HG02938 (cell line): ENCODE results near the gene ACTR2.
"Not testable (repeated sequence)": the region's sequence is repeated elsewhere in the genome, so short reads cannot be mapped to it uniquely, and the experiment has no call there.

Source experiments
- ATAC-seq: cut with Tn5 transposase; IDR thresholded peaks from one replicate; pipeline ENCODE4 v1.9.1; 2021; ENCODE audit warnings: mild to moderate bottlenecking, moderate library complexity; ENCODE audit not compliant: unreplicated experiment

The ACTR2 gene

GRCh38 chr2:65309699-65310098 is 82.1 kb downstream of the ACTR2 start:
- no peak for ATAC-seq

DNA sequence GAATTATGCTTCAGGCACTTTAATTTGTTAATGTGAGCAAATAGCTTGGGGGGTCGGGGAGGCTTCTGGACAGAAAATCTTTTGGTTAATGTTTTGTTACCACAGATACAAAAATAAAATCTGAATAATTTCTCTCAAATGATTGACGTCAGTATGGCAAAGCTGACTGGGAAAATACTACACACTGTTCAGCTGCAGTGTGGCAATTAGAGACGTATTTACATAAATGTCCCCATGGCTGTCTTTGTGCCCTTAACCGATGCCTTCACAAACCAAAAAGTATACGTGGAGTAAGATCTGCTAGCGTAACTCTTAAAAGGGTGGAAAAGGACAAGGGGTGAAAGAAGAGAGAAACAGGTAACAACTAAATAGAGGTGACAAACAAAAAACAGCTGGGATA is 83.4 kb downstream of the ACTR2 start:
- no peak for ATAC-seq

DNA sequence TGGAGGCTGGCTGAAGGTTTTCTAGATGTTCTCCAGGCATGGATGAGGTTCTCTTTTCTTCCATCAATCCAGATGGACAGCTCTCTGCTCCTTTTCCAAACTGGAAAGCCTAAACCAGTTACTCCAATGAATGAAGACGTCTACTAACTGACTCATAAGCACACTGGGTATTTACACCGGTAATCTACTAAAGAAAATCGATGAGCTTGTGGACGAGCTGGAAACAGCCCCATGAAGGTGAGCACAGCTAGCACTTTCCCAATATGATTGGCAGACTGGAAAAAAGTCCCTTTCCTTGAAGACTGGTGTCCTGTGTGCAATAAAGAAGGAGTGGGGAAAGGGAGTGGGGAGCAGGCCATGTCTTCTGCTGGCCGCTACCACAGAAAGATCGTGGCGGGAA is 84.0 kb downstream of the ACTR2 start:
- ATAC-seq = no peak

DNA sequence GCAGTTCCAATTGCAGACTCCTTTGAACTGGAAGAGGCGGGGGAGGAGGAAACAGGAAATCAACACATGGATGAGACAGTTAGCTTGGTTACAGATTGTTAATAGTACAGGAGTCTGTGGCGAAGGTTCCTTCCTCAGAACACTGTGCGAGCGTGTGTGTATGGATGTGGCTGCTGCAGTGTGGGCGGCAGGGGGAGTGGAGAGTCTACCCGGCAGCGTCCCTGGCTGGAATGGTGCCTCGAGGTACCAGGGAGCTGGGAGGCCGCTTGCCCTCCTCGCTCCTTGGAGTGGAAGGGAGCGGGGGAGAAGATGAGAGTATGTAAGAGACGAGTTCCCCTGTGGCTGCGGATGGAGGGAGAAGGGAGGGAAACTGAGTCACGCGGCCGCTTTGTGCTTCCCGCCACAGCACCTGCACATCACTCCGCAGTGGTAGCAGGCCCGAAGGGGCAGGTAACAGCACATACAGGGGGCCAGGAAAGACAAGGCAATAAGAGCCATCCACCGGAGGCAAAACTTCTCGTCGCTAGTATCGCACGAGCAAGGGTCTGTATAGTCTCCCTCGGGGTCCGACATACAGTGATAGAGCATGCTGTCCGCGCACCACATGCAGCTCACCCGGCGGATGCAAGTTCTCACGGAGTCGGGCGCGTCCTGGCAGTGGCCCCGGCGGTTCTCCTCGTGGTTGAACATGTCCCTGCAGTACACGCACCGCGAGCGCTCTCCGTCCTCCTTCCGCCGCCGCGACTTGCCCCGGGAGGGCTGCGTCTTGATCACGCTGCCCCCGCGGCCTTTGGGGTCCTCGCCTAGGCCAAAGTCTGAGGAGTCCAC is 85.7 kb downstream of the ACTR2 start:
- ATAC-seq = no peak

GRCh38 chr2:65313954-65314256 is 86.3 kb downstream of the ACTR2 start:
- no peak for ATAC-seq

DNA sequence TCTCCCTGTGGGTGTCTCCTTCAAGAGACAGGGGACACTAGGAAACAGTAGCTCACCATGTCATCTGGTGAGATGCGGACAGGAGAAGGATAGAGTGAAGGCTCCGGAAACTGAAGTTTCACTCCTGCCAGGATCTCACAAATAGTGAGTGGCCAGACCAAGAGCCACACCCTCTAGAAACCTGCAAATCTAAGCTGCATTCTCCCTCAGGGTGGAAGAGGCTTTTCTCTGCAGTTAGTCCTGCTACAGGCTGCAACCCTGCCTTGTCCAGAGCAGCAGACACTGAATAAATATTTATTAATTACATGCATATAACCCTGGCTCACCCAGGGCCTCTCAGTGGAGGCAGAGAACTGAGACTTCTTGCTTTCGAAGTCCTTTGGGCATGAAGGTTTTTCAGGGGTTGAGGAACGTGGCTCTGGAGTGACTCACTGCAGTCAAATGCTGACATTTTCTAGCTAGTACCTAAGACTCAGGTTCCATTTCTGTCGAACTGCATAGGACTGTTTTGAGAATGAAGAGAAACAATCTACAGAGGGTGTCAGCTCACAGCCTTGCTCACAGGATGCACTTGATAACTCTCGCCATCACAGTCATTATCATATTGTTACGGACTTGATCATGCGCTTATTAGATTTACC is 87.3 kb downstream of the ACTR2 start:
- ATAC-seq = no peak

GRCh38 chr2:65316072-65316471 is 88.4 kb downstream of the ACTR2 start:
- no peak for ATAC-seq

DNA sequence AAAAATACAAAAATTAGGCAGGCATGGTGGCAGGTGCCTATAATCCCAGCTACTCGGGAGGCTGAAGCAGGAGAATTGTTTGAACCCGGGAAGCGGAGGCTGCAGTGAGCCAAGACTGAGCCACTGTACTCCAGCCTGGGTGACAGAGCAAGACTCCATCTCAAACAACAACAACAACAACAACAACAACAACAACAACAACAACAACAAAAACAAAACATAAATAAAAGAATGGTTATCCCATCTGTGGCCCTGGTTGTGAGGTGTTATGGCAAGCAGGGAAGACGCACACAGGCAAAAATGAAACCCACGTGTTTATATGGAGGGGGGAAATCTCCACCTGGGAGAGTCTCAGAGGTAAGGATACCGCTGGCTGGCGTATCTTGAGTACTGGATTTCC is 89.7 kb downstream of the ACTR2 start:
- not testable (repeated sequence) for ATAC-seq

- no peak for ATAC-seq
These were observed 90.2 kb downstream of the ACTR2 start for GRCh38 chr2:65317841-65318240.

DNA sequence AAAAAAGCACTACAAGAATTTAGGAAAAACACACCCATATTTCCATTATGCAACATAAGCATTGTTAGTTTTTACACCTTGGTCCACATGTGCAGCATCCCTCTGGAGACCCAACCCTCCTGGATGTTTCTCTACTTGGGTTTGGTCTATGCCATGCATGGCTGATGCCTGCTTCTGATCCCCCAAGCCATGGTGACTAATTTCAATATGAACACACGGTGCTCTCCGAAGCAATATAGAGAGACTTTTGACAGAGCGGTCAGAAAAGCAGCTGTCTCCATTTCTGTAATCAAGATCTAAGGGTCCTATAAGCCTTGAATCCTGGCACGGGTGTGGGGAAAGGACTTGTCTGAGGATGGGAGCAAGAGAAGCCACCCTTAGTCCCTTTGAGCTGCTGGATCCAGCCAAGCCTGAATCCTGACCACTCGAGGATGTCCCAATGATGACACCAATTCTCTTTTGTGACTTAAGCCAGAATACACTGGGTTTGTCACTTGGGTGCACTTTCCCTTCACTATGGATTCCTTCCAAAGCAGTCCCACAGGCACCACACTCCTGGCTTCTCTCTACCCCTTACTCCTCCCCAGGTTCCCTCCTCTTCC is 91.5 kb downstream of the ACTR2 start:
- no peak for ATAC-seq

- no peak for ATAC-seq
These were observed 92.0 kb downstream of the ACTR2 start for GRCh38 chr2:65319674-65320041.

DNA sequence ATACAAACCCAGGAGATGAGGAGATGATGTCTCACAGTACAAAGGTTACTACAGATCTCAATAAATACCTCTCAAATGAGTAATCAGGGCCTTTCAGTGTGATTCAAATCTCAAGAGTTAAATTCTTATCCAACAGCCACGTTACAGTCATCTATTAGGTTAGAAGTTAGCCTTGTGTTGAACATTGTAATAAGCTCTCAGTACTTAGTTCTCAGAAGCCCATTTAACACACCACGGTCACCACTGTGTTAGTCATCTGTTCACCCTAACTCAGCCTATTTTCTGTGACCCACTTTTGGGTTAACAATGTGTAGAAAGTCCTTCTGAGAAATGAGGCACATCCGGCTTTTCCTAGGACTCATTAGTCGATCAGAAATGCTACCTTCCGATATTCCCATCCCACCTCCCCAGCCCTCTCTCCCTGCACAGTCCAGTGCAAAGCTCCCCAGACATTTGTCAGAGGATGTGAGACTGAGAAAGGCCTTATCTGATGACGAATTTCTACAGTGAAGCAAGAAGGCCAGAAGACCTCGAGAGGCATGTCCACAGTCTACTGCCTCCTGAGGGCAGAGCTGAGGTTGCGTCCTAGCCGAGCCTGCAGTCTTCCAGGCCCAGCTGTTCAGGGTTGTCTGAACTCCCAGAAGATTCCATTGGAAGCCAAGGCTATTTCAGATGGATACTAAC is 92.6 kb downstream of the ACTR2 start:
- ATAC-seq = peak; percentile 72
